Measurements from ENCODE around the gene CLUH.
"Not testable (repeated sequence)": the region's sequence is repeated elsewhere in the genome, so short reads cannot be mapped to it uniquely, and the experiment has no call there.

Gene CLUH

GRCh38 chr17:2656283-2656682, 55.3 kb downstream of the CLUH start:
- DNase-seq (ENCODE audit: extremely low spot score): no peak
- ChIA-PET POLR2A (interaction anchor here (0.6 kb wide), 1 partner anchor 63 kb away, joined by 4 read pairs; the partner anchor contains the start of gene PAFAH1B1), CTCF (interaction anchor here (1.3 to 1.5 kb wide), 3 partner anchors 10 to 13 kb away, joined by 3 to 4 read pairs (median 3); no protein-coding TSS in a partner anchor)
- no peak for TF ChIP-seq CTCF (IDR thresholded peaks at IDR 0.05; ENCODE audit: control extremely low read depth, extremely low read depth, low read depth, missing control alignments)

- ChIA-PET CTCF (interaction anchor here (0.9 to 1.5 kb wide), 3 partner anchors 11 to 239 kb away, joined by 3 to 4 read pairs (median 3); no protein-coding TSS in a partner anchor), POLR2A (interaction anchor here (0.6 kb wide), 1 partner anchor 62 kb away, joined by 4 read pairs; the partner anchor contains the start of gene PAFAH1B1)
- DNase-seq (ENCODE audit: extremely low spot score): no peak
- no peak for TF ChIP-seq CTCF (IDR thresholded peaks at IDR 0.05; ENCODE audit: control extremely low read depth, extremely low read depth, low read depth, missing control alignments)
Observed at GRCh38 chr17:2655546-2655945, 56.0 kb downstream of the CLUH start.

DNA sequence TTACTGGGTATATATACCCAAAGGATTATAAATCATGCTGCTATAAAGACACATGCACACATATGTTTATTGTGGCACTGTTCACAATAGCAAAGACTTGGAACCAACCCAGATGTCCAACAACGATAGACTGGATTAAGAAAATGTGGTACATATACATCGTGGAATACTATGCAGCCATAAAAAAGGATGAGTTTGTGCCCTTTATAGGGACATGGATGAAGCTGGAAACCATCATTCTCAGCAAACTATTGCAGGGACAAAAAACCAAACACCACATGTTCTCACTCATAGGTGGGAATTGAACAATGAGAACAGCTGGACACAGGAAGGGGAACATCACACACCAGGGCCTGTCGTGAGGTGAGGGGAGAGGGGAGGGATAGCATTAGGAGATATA, 58.7 kb downstream of the CLUH start:
- CTCF ChIA-PET: interaction anchor here (1.0 to 1.3 kb wide), 3 partner anchors 10 to 13 kb away, joined by 3 to 4 read pairs (median 4); no protein-coding TSS in a partner anchor
- POLR2A ChIA-PET; DNase-seq (ENCODE audit: extremely low spot score): not testable (repeated sequence)

DNA sequence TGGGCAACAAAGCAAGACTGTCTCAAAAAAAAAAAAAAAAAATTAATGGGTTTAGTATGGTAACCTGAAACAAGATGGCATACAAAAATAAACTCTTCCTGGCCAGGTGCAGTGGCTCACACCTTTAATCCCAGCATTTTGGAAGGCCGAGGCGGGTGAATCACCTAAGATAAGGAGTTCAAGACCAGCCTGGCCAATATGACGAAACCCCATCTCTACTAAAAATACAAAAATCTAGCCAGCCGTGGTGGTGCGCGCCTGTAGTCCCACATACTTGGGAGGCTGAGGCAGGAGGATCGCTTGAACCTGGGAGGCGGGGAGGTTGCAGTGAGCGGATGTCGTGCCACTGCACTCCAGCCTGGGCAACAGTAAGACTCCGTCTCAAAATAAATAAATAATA, 62.4 kb downstream of the CLUH start:
- no peak for DNase-seq (ENCODE audit: extremely low spot score)
- ChIA-PET CTCF (no interaction called here), POLR2A (no interaction called here)
- TF ChIP-seq CTCF (IDR thresholded peaks at IDR 0.05; ENCODE audit: control extremely low read depth, extremely low read depth, low read depth, missing control alignments): no peak

DNA sequence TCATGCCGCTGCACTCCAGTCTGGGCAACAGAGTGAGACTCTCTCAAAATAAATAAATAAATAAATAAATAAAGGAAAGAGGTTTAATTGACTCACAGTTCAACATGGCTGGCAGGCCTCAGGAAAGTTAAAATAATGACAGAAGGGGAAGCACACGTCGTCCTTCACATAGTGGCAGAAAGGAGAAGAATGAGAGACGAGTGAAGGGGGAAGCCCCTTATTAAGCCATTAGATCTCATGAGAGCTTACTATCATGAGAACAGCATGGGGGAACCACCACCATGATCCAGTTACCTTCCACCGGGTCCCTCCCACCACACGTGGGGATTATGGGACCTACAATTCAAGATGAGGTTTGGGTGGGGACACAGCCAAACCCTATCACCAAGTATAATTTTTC, 63.6 kb downstream of the CLUH start:
- TF ChIP-seq CTCF (IDR thresholded peaks at IDR 0.05; ENCODE audit: control extremely low read depth, extremely low read depth, low read depth, missing control alignments): no peak
- POLR2A ChIA-PET: no interaction called here
- no peak for DNase-seq (ENCODE audit: extremely low spot score)
- CTCF ChIA-PET: no interaction called here

DNA sequence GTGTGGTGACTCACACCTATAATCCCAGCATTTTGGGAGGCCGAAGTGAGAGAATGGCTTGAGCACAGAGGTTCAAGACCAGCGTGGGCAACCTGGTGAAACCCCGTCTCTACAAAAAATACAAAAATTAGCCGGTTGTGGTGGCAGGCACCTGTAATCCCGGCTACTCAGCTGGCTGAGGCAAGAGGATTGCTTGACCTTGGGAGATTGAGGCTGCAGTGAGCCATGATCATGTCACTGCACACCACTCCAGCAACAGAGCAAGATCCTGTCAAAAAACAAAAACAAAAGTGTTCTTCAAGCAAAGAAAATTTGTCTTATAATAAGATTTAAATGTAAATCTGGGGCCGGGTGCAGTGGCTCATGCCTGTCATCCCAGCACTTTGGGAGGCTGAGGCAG, 66.6 kb downstream of the CLUH start:
- DNase-seq (ENCODE audit: extremely low spot score): no peak
- POLR2A ChIA-PET: no interaction called here
- CTCF ChIA-PET: interaction anchor here (1.5 kb wide), 1 partner anchor 23 kb away, joined by 3 read pairs; no protein-coding TSS in a partner anchor
- TF ChIP-seq CTCF (IDR thresholded peaks at IDR 0.05; ENCODE audit: control extremely low read depth, extremely low read depth, low read depth, missing control alignments): no peak

All from GM10248 (cell line).